Endothelial cell of umbilical vein (primary cell): ENCODE measurements around the gene GLB1L2.

Source experiments
- CTCF ChIP-seq, 2 donors: IDR thresholded peaks; 1 replicate in 1 of 2; 2 replicates in 1 of 2; pipeline ENCODE4 v1.5.1; 2011; ENCODE audit warnings: low read length in 2 of 2, mild to moderate bottlenecking in 2 of 2, moderate library complexity in 2 of 2, control low read depth in 1 of 2, inconsistent platforms in 1 of 2, low read depth in 1 of 2; ENCODE audit not compliant: insufficient read depth in 1 of 2; ENCODE audit errors: extremely low read depth in 1 of 2
- EZH2 ChIP-seq: IDR thresholded peaks from 2 replicates; pipeline ENCODE4 v1.6.1; 2012; ENCODE audit warnings: borderline replicate concordance, low read depth, mild to moderate bottlenecking, moderate library complexity, low read length, inconsistent platforms; ENCODE audit not compliant: severe bottlenecking
- FOS ChIP-seq: IDR thresholded peaks from 2 replicates; pipeline ENCODE4 v1.6.1; 2011; ENCODE audit warnings: mild to moderate bottlenecking, low read length, moderate library complexity, borderline replicate concordance; ENCODE audit not compliant: insufficient read depth
- GATA2 ChIP-seq: IDR thresholded peaks from 2 replicates; pipeline ENCODE4 v1.7.0; 2011; ENCODE audit warnings: low read depth, mild to moderate bottlenecking, moderate library complexity, mixed read lengths, low read length; ENCODE audit not compliant: insufficient read length, insufficient read depth
- JUN ChIP-seq: IDR thresholded peaks from 2 replicates; pipeline ENCODE4 v1.6.1; 2011; ENCODE audit warnings: borderline replicate concordance, low read depth; ENCODE audit not compliant: insufficient read length, insufficient read depth
- MYC ChIP-seq: IDR thresholded peaks from one replicate; pipeline ENCODE4 v1.6.1; 2011; ENCODE audit warnings: mild to moderate bottlenecking, low read depth, low read length
- POLR2A ChIP-seq: IDR thresholded peaks from 2 replicates; pipeline ENCODE4 v1.6.1; 2012; ENCODE audit warnings: low read depth, mild to moderate bottlenecking, control low read depth, low read length
- POLR2AphosphoS5 ChIP-seq: IDR thresholded peaks from 2 replicates; pipeline ENCODE4 v1.6.1; 2012; ENCODE audit warnings: low read depth, mild to moderate bottlenecking, control low read depth, low read length, moderate library complexity; ENCODE audit not compliant: insufficient read depth

GRCh38 chr11:134384406-134384805, 52.6 kb downstream of the GLB1L2 start:
- no peak for TF ChIP-seq POLR2A
- TF ChIP-seq CTCF (IDR thresholded peaks at IDR 0.05; ENCODE audit: extremely low read depth in 1 of 2, insufficient read depth in 1 of 2, low read depth in 1 of 2, low read length in 2 of 2): no peak
- TF ChIP-seq POLR2AphosphoS5: no peak
- no peak for TF ChIP-seq EZH2
- no peak for TF ChIP-seq FOS
- TF ChIP-seq GATA2: no peak
- no peak for TF ChIP-seq JUN
- no peak for TF ChIP-seq MYC
